Measurements from ENCODE around the gene STOX2. TPM values are rescaled to one million over a fixed set of nuclear protein-coding genes. Genes with fewer than 3 reads are reported as not detected.

Gene STOX2
- total RNA-seq, 5 donors from 2014 or later (not counting 1 experiment from before 2014, with no cell fraction given): 0.22 to 0.50 TPM; not detected in 3

DNA sequence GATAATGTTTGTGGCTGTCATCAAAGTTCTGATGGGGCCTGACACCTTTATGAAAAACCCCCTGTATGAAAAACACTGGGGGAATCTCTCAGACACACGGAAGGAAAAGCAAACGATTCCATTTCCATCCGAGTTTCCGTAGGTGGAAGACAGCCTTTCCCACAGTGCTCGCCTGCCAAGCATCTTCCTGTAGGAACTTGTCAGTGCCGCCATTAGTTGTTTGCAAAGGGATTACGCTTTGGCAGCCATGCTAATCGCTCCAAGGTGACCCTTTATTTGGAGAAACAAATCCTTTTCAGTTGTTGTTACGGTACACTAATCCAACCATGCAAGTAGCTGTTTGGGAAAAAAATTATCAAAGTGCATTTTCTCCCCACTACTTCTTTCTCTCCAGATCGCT is 44.4 kb upstream of the STOX2 start:
- H3K27ac ChIP-seq (ENCODE audit: low read length): no peak overlapping the region
- H3K36me3 ChIP-seq (ENCODE audit: control insufficient read depth in 2 of 2, extremely low read depth in 1 of 2, insufficient read depth in 1 of 2, low read length in 1 of 2): no peaks in the 10 kb centered on the region
- no peak overlapping the region for H3K4me3 ChIP-seq (ENCODE audit: control insufficient read depth in 1 of 2, extremely low read depth in 1 of 2, low read length in 1 of 2)
- ATAC-seq (replicated peaks in 1 of 4) (no peak), DNase-seq (no peak)
- H3K4me1 Mint-ChIP-seq: no peaks in the 10 kb centered on the region
- no peak overlapping the region for H3K4me3 Mint-ChIP-seq
- H3K4me1 ChIP-seq (ENCODE audit: control insufficient read depth in 1 of 2, extremely low read depth in 1 of 2, insufficient read depth in 2 of 2, low read length in 2 of 2): no peaks in the 10 kb centered on the region
- ChIA-PET CTCF (no interaction called here), POLR2A (no interaction called here)
- peaks cover 20 to 21% of the 10 kb centered on the region in 2 donors for H3K27me3 Mint-ChIP-seq
- H3K27ac Mint-ChIP-seq: no peak overlapping the region
- no peaks in the 10 kb centered on the region for H3K9me3 Mint-ChIP-seq
- H3K27me3 ChIP-seq (replicated peaks in 1 of 2; ENCODE audit: control insufficient read depth in 2 of 2, extremely low read depth in 1 of 2, insufficient read depth in 2 of 2, low read length in 1 of 2): peaks cover 0 to 33% of the 10 kb centered on the region in 2 experiments
- 95% methylated on average over 8 of the region's 10 CpGs for WGBS (ENCODE audit: insufficient coverage)
- H3K9me3 ChIP-seq: no peaks in the 10 kb centered on the region
- H3K36me3 Mint-ChIP-seq: no peaks in the 10 kb centered on the region

DNA sequence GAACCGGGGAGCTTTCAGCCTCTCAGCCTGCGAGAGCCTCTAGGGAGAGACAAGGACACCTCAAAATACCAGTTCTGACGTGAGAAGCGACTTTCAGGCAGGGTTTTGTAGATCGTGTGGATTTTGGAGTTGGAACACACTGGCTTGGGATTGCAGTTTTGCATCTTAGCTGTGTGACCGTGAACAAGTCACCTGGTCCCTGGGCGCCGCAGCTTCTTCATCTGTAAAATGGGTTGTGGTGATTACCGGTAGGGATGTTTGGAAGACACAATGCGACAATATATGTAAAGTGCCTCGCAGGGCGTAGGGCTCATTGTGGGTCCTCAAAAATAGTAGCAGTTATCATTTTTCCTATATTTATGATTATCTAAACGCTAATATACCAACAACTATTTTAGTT is 43.7 kb upstream of the STOX2 start:
- H3K36me3 Mint-ChIP-seq: no peaks in the 10 kb centered on the region
- H3K27ac ChIP-seq (ENCODE audit: low read length): no peak overlapping the region
- no peak overlapping the region for H3K4me3 Mint-ChIP-seq
- ATAC-seq (replicated peaks in 1 of 4) (no peak), DNase-seq (no peak)
- ChIA-PET CTCF (no interaction called here), POLR2A (no interaction called here)
- H3K9me3 ChIP-seq: no peaks in the 10 kb centered on the region
- H3K4me3 ChIP-seq (ENCODE audit: control insufficient read depth in 1 of 2, extremely low read depth in 1 of 2, low read length in 1 of 2): no peak overlapping the region
- peaks cover 18 to 21% of the 10 kb centered on the region in 2 donors for H3K27me3 Mint-ChIP-seq
- 90% methylated on average over 10 of the region's 13 CpGs for WGBS (ENCODE audit: insufficient coverage)
- no peaks in the 10 kb centered on the region for H3K36me3 ChIP-seq (ENCODE audit: control insufficient read depth in 2 of 2, extremely low read depth in 1 of 2, insufficient read depth in 1 of 2, low read length in 1 of 2)
- H3K4me1 Mint-ChIP-seq: no peaks in the 10 kb centered on the region
- H3K27ac Mint-ChIP-seq: no peak overlapping the region
- no peaks in the 10 kb centered on the region for H3K9me3 Mint-ChIP-seq
- peaks cover 0 to 31% of the 10 kb centered on the region in 2 experiments for H3K27me3 ChIP-seq (replicated peaks in 1 of 2; ENCODE audit: control insufficient read depth in 2 of 2, extremely low read depth in 1 of 2, insufficient read depth in 2 of 2, low read length in 1 of 2)
- H3K4me1 ChIP-seq (ENCODE audit: control insufficient read depth in 1 of 2, extremely low read depth in 1 of 2, insufficient read depth in 2 of 2, low read length in 2 of 2): no peaks in the 10 kb centered on the region

DNA sequence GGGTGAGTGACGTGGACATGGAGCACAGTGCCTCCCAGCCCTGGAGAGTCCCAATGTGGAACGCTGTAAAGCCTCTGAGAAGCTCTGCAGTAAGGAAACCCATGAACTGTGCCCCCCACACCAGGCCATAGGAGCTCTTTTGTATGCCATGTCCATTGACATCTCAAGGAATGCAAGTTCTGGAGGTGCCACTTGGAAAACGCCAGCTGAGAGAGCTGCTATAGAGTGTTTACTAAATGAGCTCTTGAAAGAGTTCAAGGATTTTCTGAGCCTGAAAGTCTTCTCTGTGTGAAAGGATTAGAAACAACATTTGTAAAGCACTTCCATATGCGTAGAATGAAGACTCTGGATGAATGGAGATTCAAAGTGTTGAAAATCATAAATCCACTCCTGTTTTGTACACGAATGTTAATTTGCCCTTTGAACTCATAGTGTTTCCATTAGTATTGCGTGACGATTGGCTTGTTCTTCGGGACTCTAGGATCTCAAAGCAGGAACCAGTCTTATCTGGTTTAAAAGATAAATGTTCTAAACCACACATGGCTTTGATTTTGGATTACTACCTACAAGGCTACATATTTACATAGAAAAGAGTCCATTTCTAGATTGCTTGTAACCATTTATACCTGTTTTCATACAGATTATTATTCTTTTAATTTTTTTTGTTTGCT is 41.8 kb upstream of the STOX2 start:
- Histone ChIP-seq H3K36me3 (ENCODE audit: control insufficient read depth in 2 of 2, extremely low read depth in 1 of 2, insufficient read depth in 1 of 2, low read length in 1 of 2) (no peaks in the 10 kb centered on the region), H3K4me3 (ENCODE audit: control insufficient read depth in 1 of 2, extremely low read depth in 1 of 2, low read length in 1 of 2) (no peak overlapping the region), H3K27ac (ENCODE audit: low read length) (no peak overlapping the region), H3K4me1 (ENCODE audit: control insufficient read depth in 1 of 2, extremely low read depth in 1 of 2, insufficient read depth in 2 of 2, low read length in 2 of 2) (no peaks in the 10 kb centered on the region), H3K9me3 (no peaks in the 10 kb centered on the region), H3K27me3 (replicated peaks in 1 of 2; ENCODE audit: control insufficient read depth in 2 of 2, extremely low read depth in 1 of 2, insufficient read depth in 2 of 2, low read length in 1 of 2) (peaks cover 0 to 23% of the 10 kb centered on the region in 2 experiments)
- ATAC-seq (replicated peaks in 1 of 4) (no peak), DNase-seq (no peak)
- no peaks in the 10 kb centered on the region for H3K4me1 Mint-ChIP-seq
- no peaks in the 10 kb centered on the region for H3K9me3 Mint-ChIP-seq
- no peaks in the 10 kb centered on the region for H3K36me3 Mint-ChIP-seq
- POLR2A ChIA-PET: no interaction called here
- WGBS (ENCODE audit: insufficient coverage): 84% methylated on average over 3 of the region's 8 CpGs
- no peak overlapping the region for H3K27ac Mint-ChIP-seq
- no peak overlapping the region for H3K4me3 Mint-ChIP-seq
- CTCF ChIA-PET: no interaction called here
- H3K27me3 Mint-ChIP-seq: peaks cover 9 to 19% of the 10 kb centered on the region in 2 donors

DNA sequence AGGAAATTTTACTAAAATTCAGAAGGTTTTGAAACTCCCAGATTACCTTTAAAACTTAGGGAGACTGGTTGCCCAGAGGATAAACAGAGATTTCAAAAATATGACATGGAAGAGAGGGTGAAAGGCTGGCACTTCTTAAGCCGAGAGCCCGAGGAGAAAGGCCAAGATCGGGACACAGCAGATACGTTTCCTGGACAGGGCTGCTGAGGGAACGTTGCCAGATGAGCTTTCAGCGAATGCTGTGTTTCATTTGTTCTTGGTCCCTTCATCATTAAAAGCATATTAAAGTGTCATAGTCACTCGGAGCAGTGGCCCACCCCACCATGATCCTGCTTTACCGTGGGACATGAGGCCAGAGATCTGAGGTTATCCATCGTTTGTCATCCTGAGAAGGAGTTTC is 37.9 kb upstream of the STOX2 start:
- H3K27me3 ChIP-seq (replicated peaks in 1 of 2; ENCODE audit: control insufficient read depth in 2 of 2, extremely low read depth in 1 of 2, insufficient read depth in 2 of 2, low read length in 1 of 2): peaks cover 0 to 14% of the 10 kb centered on the region in 2 experiments
- H3K36me3 Mint-ChIP-seq: no peaks in the 10 kb centered on the region
- ChIA-PET CTCF (no interaction called here), POLR2A (interaction anchor here in 1 of 2 donors (0.6 kb wide), 1 partner anchor 18 kb away, joined by 4 read pairs; no protein-coding TSS in a partner anchor)
- no peaks in the 10 kb centered on the region for H3K36me3 ChIP-seq (ENCODE audit: control insufficient read depth in 2 of 2, extremely low read depth in 1 of 2, insufficient read depth in 1 of 2, low read length in 1 of 2)
- no peaks in the 10 kb centered on the region for H3K4me1 ChIP-seq (ENCODE audit: control insufficient read depth in 1 of 2, extremely low read depth in 1 of 2, insufficient read depth in 2 of 2, low read length in 2 of 2)
- H3K9me3 ChIP-seq: no peaks in the 10 kb centered on the region
- H3K4me1 Mint-ChIP-seq: no peaks in the 10 kb centered on the region
- peaks cover 0 to 9% of the 10 kb centered on the region in 2 donors for H3K27me3 Mint-ChIP-seq
- no peaks in the 10 kb centered on the region for H3K9me3 Mint-ChIP-seq
- WGBS (ENCODE audit: insufficient coverage): 83% methylated on average over 8 of the region's 9 CpGs
- DNase-seq (no peak), ATAC-seq (replicated peaks in 1 of 4) (no peak)
- H3K27ac ChIP-seq (ENCODE audit: low read length): no peak overlapping the region
- no peak overlapping the region for H3K4me3 ChIP-seq (ENCODE audit: control insufficient read depth in 1 of 2, extremely low read depth in 1 of 2, low read length in 1 of 2)
- no peak overlapping the region for H3K4me3 Mint-ChIP-seq
- no peak overlapping the region for H3K27ac Mint-ChIP-seq

DNA sequence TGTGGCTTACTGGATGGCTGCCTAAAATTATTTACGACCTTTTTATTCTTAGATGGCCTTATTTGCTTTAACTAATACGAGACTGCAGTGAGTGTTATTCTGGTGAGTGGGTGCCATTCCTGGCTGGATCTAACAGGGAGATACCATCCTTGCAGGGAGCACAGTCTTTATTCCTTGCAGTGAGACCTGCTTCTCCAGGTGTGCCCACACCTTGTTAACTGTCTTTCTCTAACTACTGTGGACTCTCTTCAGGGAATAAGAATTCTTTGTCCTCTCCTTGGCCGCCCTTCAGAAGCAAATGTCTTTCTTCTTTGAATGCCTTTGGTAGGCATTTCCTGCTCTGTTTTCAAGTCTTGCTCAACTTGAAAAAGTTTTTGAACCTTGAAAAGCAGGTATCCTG is 34.1 kb upstream of the STOX2 start:
- POLR2A ChIA-PET: no interaction called here

DNA sequence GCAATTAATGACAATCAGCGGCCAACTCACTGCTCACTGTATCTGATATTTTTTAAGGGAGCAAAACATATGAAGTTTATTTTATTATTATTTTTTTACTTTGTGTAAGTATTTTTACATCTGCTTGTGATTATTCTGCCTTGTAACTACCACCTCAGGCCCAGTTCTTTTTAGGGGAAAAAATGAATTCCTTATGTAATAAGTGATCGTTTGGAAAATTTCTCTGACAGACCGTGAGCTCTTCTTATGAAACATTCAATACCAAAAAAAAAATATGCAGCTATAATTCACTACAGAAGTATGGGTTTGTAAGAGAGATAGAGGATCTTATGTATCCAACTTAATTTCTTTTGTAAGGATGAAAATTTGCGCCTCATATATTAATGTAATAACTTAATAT is 33.5 kb upstream of the STOX2 start:
- Mint-ChIP-seq H3K4me3 (no peak overlapping the region), H3K36me3 (no peaks in the 10 kb centered on the region), H3K27me3 (peaks cover 0 to 6% of the 10 kb centered on the region in 2 donors), H3K27ac (no peak overlapping the region), H3K4me1 (peaks cover 0 to 2% (median 0%) of the 10 kb centered on the region in 3 donors), H3K9me3 (no peaks in the 10 kb centered on the region)
- Histone ChIP-seq H3K27ac (ENCODE audit: low read length) (no peak overlapping the region), H3K4me1 (ENCODE audit: control insufficient read depth in 1 of 2, extremely low read depth in 1 of 2, insufficient read depth in 2 of 2, low read length in 2 of 2) (no peaks in the 10 kb centered on the region), H3K4me3 (ENCODE audit: control insufficient read depth in 1 of 2, extremely low read depth in 1 of 2, low read length in 1 of 2) (no peak overlapping the region), H3K27me3 (replicated peaks in 1 of 2; ENCODE audit: control insufficient read depth in 2 of 2, extremely low read depth in 1 of 2, insufficient read depth in 2 of 2, low read length in 1 of 2) (peaks cover 0 to 13% of the 10 kb centered on the region in 2 experiments), H3K36me3 (ENCODE audit: control insufficient read depth in 2 of 2, extremely low read depth in 1 of 2, insufficient read depth in 1 of 2, low read length in 1 of 2) (no peaks in the 10 kb centered on the region), H3K9me3 (no peaks in the 10 kb centered on the region)
- ChIA-PET CTCF (no interaction called here), POLR2A (no interaction called here)
- DNase-seq: no peak
- no peak for ATAC-seq (replicated peaks in 1 of 4)
- WGBS (ENCODE audit: insufficient coverage): no CpG with 5 or more reads among the region's 4 CpGs

More for the DNA sequence above, 34.1 kb upstream of the STOX2 start:
- Mint-ChIP-seq H3K36me3 (no peaks in the 10 kb centered on the region), H3K4me3 (no peak overlapping the region), H3K9me3 (no peaks in the 10 kb centered on the region), H3K4me1 (no peaks in the 10 kb centered on the region), H3K27ac (no peak overlapping the region), H3K27me3 (peaks cover 0 to 2% of the 10 kb centered on the region in 2 donors)
- H3K36me3 ChIP-seq (ENCODE audit: control insufficient read depth in 2 of 2, extremely low read depth in 1 of 2, insufficient read depth in 1 of 2, low read length in 1 of 2): no peaks in the 10 kb centered on the region
- CTCF ChIA-PET: no interaction called here
- WGBS (ENCODE audit: insufficient coverage): 100% methylated on average over 1 of the region's 3 CpGs
- no peak for ATAC-seq (replicated peaks in 1 of 4)
- peaks cover 0 to 13% of the 10 kb centered on the region in 2 experiments for H3K27me3 ChIP-seq (replicated peaks in 1 of 2; ENCODE audit: control insufficient read depth in 2 of 2, extremely low read depth in 1 of 2, insufficient read depth in 2 of 2, low read length in 1 of 2)
- H3K27ac ChIP-seq (ENCODE audit: low read length): no peak overlapping the region
- no peak overlapping the region for H3K4me3 ChIP-seq (ENCODE audit: control insufficient read depth in 1 of 2, extremely low read depth in 1 of 2, low read length in 1 of 2)
- H3K9me3 ChIP-seq: no peaks in the 10 kb centered on the region
- H3K4me1 ChIP-seq (ENCODE audit: control insufficient read depth in 1 of 2, extremely low read depth in 1 of 2, insufficient read depth in 2 of 2, low read length in 2 of 2): no peaks in the 10 kb centered on the region
- DNase-seq: no peak

Data from T-cell (primary cell).